COR-L47 (cell line): ENCODE results near the gene MET.
"Not testable (repeated sequence)": the region's sequence is repeated elsewhere in the genome, so short reads cannot be mapped to it uniquely, and the experiment has no call there.

Source experiments
- DNase-seq: peaks from one replicate; lab custom pipeline; 2025; lab: John Stamatoyannopoulos, UW

Gene MET

DNA sequence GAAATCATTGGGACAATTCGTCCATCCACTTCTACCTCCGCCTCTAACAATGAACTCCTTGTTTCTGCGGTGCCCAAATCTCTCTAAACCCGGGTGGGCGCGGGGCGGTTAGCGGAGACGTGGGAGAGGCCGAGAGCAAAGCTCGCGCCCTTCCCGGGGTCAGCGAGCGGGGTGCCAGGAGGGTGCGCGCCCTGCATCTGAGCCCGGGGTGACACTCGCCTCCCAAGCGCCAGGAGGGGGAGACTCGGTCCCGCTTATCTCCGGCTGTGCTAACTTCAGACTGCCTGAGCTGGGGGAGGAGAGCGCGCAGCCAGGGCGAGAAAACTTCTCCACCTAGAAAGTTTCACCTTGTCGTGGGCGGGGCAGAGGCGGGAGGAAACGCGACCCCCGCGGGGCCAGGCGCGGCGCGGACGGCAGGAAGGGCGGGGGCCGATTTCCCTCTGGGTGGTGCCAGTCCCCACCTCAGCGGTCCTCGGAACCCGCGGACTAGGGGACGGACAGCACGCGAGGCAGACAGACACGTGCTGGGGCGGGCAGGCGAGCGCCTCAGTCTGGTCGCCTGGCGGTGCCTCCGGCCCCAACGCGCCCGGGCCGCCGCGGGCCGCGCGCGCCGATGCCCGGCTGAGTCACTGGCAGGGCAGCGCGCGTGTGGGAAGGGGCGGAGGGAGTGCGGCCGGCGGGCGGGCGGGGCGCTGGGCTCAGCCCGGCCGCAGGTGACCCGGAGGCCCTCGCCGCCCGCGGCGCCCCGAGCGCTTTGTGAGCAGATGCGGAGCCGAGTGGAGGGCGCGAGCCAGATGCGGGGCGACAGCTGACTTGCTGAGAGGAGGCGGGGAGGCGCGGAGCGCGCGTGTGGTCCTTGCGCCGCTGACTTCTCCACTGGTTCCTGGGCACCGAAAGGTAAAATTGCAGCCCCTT lies at the start of gene MET:
Gene MET, plus strand, starts transcription at position 516 of the 915 bp plus-strand sequence. CDS start 26,889 bp downstream, outside the sequence.
- DNase-seq, result peak; percentile 69

DNA sequence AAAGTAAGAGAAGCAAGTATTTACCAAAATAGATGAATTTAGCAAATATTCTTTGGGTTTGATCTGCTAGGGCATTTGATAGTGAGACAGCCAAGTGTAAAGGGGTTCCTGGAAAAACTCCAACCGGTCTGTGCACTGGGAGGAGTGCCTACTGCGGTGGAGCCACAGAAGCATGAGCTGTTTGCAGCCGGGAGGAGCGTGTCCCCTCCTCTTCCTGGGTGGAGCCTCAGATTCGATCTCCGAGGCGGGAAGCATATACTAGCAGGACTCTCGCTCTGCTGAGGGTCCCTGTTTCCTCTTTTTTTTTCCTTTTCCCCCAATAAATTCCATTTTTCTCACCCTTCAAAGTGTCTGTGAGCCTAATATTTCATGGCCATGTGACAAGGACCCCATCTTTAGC lies 45.1 kb upstream of the MET start:
- DNase-seq, result no peak

DNA sequence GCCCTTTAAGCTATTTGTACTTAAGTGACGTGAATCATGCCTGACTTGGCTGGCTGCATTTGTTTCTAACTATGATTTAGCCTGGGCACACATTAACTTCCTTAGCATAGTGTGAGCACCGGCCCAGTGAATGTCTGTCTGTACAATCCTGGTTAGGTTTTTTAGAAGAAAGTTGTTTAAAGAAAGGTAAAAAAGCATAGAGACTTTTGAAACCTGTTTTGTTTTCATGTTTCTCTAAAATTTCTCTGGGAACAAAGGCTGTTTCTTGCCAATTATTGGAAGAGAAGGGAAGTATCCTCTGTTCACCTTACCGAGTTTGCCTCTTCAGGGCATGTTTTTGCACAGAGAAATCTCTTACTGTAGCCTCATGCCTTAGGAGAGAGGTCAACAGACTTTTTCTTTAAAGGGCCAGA lies 42.9 kb upstream of the MET start:
- no peak for DNase-seq

DNA sequence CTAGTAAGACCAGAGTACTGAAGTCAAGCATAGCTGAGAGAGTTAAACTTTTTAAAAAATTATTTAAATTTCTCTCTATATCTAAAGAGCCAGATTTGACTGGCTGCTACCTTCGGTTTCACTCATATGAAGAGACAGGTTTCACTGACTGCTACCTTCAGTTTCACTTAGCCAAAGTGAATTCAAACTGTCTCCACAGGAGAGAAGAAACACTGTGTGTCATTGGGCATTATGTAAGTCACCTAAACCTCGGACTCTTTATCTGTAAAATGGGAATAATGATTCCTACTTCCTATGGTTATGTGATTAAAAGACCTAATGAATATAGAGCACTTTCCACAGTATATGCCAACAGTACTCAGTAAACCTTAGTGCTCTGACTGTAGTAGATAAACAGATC lies 41.6 kb upstream of the MET start:
- DNase-seq, result no peak

DNA sequence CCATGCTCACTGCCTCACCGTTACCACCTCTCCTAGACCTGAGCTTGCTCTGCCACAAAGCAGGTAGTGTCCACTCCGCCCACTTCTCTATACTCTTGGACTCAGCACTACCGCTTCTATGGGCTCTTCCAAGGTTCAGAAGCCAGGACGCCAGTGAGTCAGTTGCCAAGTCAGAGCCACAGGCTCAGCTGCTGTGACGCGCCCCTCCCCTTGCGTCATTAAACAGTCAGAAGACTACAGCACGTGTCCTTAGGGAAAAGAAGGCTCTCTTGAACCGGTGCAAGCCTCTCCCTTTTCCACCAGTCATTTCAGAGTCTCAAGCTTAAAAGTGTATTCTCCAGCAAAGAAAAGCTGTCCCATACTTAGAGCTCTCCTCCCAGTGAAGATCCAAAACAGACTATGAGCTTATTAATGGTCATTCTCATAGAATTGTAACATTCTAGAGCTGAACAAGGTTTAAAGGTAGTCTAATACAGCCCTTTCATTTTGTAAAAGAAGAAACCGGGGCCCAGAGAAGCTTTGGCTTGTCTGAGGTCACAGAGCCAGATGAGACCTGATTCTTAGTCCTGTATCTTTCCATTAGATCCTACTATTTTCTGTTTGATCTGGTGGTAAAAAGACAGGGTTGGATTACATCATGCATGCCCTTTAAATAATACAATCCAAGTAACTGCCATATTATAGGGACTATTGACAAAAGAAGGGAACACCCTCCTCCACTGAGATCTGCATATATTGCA lies 40.9 kb upstream of the MET start:
- no peak for DNase-seq

DNA sequence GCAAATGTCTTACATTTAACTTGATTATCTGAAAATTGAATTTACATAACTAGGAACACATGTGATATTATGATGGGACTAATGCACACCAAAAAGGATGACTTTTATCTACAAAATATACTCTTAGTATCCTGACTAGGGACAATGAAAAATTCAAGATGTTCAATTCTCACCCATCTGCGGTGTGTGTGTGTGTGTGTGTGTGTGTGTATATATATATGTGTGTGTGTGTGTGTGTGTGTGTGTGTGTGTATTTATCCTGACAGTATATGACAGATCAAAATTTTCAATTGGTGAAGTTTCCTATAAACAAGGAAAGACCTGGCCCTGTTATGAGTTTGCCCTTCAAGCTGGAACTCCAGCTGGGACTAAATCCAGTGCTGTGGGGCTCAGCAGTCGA lies 40.3 kb upstream of the MET start:
- DNase-seq, result peak; percentile 0

DNA sequence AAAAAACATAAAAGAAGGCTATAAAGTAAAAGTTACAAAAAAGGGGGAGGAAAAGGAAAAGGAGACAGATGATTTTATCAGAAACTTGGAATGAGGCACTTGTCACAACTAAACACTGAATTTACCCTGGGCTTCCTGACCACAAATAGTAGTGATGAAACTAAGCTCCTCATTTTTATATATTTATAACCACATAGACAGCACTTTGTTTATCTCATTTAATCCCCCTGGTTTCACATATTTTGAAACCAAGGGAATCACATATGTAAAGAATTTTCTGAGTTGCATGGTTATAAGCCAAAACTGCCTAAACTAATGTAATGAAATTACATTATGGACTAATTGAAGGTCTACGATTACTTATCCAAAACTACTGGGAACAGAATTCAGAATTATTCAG lies 39.6 kb upstream of the MET start:
- DNase-seq, result no peak

DNA sequence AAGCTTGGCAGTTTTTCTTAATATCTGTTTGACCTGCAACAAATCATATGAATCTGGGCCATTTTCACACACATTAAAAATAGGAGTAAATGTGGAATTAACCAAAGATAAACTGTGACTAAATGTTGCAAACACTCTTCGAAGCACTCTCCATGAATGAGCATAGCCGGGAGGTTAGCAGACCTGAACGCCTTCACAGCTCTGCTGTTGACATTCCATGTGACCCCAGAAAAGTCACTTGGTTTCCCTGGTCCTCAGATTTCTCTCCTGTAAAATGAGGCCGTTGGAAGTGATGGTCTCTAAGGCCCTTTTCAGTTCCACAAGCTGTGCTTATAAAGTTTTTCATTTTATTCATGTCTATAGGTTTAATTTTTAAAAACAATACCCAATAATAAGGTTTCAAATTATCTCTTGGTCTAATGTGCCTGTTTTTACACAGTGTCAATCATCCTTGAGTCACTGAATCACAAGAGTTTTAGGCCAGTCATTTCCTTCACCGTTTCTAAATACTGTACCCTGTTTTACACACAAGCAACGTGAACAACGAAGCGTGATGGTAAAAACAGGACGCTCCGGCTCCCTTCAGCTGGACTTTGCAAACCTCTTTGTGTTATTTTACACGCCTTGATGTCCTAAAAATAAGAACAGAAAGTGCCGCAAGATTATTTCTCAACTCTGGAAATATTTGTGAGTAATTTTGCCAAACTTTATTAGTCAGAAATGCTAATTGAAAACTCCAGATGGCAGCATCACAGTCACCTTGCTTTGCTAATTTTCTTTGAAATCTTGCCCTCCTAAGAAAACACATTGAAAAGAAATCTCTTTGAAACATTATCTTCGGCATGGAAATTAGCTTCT lies 38.6 kb upstream of the MET start:
- DNase-seq, result no peak

DNA sequence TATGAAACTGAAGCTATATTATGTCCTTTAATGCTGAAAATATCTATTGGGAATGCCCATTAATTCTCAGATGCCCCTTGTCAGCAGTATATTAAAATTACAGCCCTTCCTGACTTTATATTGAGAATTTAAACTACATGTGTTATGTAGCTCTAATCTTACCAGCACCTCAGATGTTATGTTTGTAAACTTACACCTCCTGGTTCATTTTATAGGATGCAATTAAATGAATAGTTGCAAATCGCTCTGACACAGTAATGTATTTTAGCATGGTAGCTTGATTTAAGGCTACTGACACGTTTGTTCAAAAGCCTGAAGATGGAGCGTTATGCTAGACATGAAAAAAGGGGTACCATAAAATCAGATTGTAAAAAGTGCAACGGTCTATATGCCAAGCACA lies 35.0 kb upstream of the MET start:
- no peak for DNase-seq

DNA sequence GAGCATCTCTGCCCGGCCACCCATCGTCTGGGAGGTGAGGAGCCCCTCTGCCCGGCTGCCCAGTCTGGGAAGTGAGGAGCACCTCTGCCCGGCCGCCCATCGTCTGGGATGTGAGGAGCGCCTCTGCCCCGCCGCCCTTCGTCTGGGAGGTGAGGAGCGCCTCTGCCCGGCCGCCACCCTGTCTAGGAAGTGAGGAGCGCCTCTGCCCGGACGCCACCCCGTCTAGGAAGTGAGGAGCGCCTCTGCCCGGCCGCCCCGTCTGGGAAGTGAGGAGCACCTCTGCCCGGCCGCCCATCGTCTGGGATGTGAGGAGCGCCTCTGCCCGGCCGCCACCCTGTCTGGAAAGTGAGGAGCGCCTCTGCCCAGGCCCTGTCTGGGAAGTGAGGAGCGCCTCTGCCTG lies 33.4 kb upstream of the MET start:
- DNase-seq, result not testable (repeated sequence)

DNA sequence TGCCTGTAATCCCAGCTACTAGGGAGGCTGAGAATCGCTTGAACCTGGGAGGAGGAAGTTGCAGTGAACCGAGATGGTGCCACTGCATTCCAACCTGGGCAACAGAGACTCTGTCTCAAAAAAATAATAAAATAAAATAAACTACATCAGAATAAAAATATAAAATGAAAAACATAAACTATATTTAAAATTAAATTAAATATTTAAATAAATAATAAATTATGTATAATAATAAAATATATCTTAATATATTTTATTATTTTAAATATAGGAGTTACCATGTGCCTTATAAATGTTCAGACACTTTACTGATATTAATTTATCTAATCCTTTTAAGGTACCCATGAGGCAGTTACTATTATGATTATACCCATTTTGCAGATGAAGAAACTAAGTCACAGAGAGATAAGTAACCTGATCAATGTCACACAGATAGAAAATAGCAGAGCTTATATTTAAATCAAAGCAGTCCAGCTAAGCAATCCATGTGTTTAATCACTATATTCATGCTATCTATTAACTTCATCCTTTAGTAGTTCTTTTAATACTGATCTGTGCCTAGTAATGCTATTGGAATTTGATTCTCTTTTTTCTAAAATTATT lies 30.3 kb upstream of the MET start:
- DNase-seq, result no peak

DNA sequence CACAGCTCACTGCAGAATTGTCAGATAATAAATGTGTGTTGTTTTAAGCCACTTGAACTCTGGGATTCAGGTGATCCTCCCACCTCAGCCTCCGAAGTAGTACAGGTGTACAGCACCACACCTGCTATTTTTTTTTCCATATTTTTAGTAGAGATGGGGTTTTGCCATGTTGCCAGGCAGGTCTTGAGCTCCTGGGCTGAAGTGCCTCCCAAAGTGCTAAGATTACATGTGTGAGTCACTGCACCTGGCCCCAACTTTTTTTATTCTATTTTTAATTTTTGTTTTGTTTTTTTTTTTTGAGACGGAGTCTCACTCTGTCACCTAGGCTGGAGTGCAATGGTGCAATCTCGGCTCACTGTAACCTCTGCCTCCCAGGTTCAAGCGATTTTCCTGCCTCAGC lies 28.8 kb upstream of the MET start:
- DNase-seq, result not testable (repeated sequence)

DNA sequence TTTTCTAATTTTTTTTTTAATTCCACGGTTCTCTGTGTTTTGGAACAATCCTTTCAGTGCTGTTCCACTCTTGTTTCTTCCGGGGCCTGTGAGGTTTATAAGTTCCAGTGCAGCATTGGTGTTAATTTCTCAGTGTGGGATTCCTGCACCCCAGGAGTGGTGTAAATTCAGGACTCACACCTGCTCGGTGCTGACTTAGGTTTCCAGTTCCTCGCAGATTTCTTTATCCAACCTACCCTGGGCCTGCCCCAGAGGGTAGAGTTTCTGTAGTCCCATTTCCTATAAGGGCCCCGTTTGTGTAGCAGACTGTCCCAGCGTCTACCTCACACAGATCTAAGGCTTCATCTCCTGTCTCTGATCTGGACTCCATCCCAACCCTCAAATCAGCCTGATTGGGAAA lies 27.4 kb upstream of the MET start:
- no peak for DNase-seq

DNA sequence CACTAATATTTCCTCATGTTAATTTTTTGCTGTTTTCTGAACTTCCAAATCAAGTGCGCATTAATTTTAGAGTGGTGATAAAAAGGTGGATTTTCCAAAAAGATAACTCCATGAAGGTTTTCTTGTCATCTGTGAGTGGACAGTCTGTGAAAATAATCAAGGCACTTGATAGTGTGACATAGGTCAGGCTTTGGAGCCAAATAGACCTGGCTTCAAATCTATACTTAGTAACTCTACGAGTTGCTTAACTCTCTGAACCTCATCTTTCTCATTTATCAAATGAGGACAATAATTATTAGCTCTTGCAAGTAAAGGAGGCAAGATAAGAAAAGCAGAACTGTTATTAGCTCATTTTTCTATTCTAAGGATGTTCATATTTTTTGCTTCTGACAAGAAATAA lies 24.7 kb upstream of the MET start:
- no peak for DNase-seq

DNA sequence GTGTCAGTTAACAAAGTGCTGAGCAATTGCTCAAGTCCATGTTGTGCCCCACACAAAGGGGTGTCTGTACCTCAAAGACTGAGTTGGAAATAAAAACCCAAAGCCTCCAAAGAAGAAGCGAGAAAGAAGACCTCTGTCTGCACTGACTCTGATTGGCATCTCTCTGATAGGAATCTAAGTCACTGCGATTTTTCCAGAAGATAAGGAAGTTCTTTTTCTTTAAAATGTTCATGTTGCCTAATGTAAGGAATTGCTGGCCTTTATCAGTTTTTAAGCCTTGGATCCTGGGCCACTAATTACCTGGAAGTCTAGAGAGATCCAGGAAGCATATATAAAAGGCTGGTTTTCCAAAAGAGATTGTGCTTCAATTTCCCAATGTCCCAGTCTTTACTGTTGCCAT lies 24.1 kb upstream of the MET start:
- DNase-seq, result no peak

DNA sequence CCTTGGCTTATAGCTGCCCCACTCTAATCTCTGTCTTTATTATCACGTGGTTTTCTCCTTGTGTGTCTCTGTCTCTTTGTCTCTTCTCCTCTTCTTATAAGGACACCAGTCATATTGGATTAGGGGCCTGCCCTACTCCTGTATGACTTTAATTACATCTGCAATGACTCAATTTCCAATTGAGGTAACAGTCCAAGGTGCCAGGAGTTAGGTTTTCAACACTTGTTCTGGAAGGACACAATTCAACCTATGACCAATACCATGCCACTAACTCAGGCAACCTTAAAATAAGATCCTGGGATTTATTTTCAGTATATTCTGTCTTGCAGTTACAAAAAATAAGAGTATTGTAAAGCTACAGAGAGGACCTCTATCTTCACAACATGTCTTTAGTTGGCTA lies 21.6 kb upstream of the MET start:
- no peak for DNase-seq

DNA sequence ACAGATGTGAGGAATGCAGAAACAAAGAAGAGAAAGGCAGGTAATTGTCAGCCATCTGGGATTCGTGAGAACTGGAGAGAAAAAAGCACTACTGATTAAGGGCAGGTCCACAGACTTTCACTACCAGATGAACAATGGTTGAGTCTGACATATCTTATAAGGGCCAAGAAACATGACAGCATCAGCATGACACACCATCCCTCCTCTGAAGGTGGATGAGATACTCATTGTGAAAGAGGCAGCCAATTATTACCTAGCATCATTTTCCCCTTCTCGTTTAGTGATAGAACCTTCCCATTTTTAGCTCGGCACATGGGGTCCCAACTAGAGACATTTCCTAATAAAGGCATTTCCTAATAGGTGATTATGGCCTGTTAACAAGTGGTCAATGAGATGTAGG lies 19.2 kb upstream of the MET start:
- no peak for DNase-seq

DNA sequence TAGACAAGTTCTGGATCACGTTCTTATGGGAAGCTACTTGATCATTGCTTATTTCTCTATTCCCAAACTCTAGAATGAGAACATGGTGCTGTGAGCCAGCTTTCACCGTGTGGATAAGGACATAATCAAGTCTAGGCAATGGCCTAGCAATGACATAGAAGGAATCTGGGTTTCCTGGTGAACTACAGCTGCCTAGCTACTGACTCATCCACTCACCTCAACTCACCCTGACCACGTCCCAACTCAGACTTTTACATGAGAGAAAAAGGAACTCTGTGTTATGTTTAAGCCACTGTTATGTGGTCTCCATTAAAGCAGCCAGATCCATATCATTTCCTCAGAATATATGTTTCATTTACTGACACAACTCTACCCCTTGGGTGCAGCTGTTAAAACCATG lies 18.8 kb upstream of the MET start:
- no peak for DNase-seq

DNA sequence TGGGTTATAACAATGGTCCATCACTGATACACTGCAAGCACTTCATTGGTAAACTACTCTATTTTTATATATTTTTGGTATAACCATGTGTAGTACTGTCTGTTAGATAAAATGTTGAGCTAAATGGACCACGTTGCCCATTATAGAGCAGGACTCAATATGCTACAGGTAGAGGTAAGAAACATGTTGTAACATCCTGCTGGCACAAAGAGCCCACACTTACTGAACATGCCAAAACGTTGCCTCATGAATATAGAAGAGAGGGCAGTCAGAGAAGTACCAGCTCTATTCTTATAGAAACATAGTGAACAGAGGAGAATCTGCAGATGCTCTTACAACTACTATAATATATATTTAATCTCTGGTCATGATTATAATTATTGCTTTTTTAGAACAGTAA lies 18.4 kb upstream of the MET start:
- no peak for DNase-seq

DNA sequence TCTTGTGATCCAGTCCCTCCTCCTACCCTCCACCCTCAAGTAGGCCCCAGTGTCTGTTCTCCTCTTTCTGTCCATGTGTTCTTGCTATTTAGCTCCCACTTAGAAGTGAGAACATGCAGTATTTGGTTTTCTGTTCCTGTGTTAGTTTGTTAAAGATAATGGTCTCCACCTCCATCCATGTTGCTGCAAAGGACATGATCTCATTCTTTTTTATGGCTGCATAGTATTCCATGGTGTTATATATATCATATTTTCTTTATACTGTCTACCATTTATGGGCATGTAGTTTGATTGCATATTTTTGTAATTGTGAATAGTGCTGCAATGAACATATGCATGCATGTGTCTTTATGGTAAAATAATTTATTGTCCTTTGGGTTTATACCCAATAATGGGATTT lies 12.7 kb upstream of the MET start:
- not testable (repeated sequence) for DNase-seq

DNA sequence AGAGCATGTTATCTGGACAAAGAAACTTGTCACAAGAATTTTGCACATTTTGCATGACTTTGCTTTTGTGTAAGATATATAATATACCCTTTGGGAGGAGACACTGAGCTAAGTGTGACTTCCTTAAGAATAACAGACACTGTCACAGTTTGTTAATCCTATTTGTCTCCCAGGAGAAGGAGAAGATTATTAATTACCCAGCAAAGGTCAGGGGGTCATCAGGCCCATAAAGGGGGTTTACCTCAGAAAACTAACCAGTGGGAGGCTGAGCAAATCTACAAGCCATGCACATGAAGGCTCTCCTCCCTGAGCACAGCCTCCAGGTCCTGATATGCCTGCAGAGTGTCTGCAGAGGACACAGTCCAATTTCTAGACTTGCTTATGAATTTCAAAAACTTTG lies 10.1 kb upstream of the MET start:
- DNase-seq, result no peak

DNA sequence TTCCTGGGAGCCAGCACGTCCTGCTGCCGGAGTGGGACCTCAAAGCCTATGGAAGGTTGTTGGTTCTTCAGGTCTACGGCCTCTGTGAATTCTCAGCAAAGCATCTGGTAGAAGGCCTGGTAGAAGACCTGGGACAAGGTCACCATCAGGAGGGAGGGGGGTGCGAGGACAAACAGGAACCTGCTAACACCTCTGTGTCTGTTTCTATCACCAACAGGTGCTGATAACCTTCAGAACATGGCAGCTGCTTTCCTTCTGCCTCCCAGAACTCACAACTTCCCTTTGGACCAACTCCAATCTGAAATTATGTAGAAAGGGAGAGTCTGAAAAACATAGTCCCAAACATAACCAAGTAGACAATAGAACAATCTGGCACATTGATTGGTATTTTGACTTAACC lies 8.3 kb upstream of the MET start:
- DNase-seq, result peak; percentile 11
